Colonic mucosa (tissue), 4 donors: ENCODE results near the gene CD83. TPM values are rescaled to one million over a fixed set of nuclear protein-coding genes. Genes with fewer than 3 reads are reported as not detected.
"Not testable (repeated sequence)": the region's sequence is repeated elsewhere in the genome, so short reads cannot be mapped to it uniquely, and the experiment has no call there.

Experiments
- DNase-seq: peaks from one replicate; pipeline ENCODE4 v3.0.0-alpha.2; 2020
- H3K27ac ChIP-seq: fragments of 200-600 bp; one replicate; pipeline ENCODE4 v1.8.0; 2021
- H3K27me3 ChIP-seq: fragments of 200-600 bp; one replicate; pipeline ENCODE4 v1.8.0; 2021
- H3K36me3 ChIP-seq: fragments of 200-600 bp; one replicate; pipeline ENCODE4 v1.8.0; 2021
- H3K4me1 ChIP-seq: fragments of 200-600 bp; one replicate; pipeline ENCODE4 v1.8.0; 2021; ENCODE audit warnings: mild to moderate bottlenecking
- H3K4me3 ChIP-seq: fragments of 200-600 bp; one replicate; pipeline ENCODE4 v1.8.0; 2021
- H3K9ac ChIP-seq, 2 donors: one replicate each; pipeline ENCODE4 v1.7.0; 2013; ENCODE audit warnings: control low read depth in 2 of 2, low read depth in 2 of 2, low read length in 2 of 2
- H3K9me3 ChIP-seq: fragments of 200-600 bp; one replicate; pipeline ENCODE4 v1.8.0; 2021
- CTCF ChIP-seq: fragments of 200-600 bp; IDR thresholded peaks from one replicate; pipeline ENCODE4 v1.8.0; 2022; ENCODE audit warnings: antibody characterized with exemption, mild to moderate bottlenecking
- intact Hi-C: fragments of 100-400 bp; cut with DNase I; formaldehyde crosslinking; loops from one replicate; pipeline ENCODE4 v1.14.1; 2022
- total RNA-seq, 2 donors: library from RNA; stranded (reverse); fragmentation: NEBNext Ultra II Directional in 1 of 2; extraction: Animal tissue kit (Norgen Biotek cat#: 25700) in 1 of 2; gene quantifications; one replicate each; pipeline ENCODE4 v1.2.1, GENCODE V29; 2021
- donor health status: healthy.
- donor health status: DM: no; HTN: no; CAD: no.
- donor health status: DM: no; HTN: no; CAD: no.

Gene CD83
- 1 to 10 TPM; 2.8 TPM for total RNA-seq

- intact Hi-C loops: no loop called here
- Histone ChIP-seq H3K9me3 (no peaks in the 10 kb centered on the region), H3K4me1 (peaks cover 4% of the 10 kb centered on the region), H3K4me3 (peak within 1 kb of the TSS; percentile 55), H3K9ac (peak within 1 kb of the TSS; percentile 40 to 78), H3K27ac (no peak within 1 kb of the TSS), H3K27me3 (no peaks in the 10 kb centered on the region), H3K36me3 (no peaks in the 10 kb centered on the region)
- no peak for TF ChIP-seq CTCF
- peak; percentile 68 for DNase-seq
Measured at GRCh38 chr6:14117158-14118090, at the start of gene CD83. Gene CD83, plus strand, starts transcription at chr6:14117772. Its CDS starts 40 bp downstream, at chr6:14117812.

GRCh38 chr6:14068133-14068532 is 49.4 kb upstream of the CD83 start:
- Histone ChIP-seq H3K27me3 (no peaks in the 10 kb centered on the region), H3K36me3 (no peaks in the 10 kb centered on the region), H3K4me1 (no peaks in the 10 kb centered on the region), H3K9me3 (no peaks in the 10 kb centered on the region), H3K4me3 (no peak overlapping the region), H3K27ac (no peak overlapping the region), H3K9ac (no peak overlapping the region)
- no peak for TF ChIP-seq CTCF
- intact Hi-C loops: loop anchor here (5.0 to 10.0 kb wide), 2 partner anchors 156 to 733 kb away; no protein-coding TSS in a partner anchor
- DNase-seq: no peak

GRCh38 chr6:14068623-14069022 is 48.9 kb upstream of the CD83 start:
- H3K9me3 ChIP-seq: no peaks in the 10 kb centered on the region
- no peak overlapping the region for H3K4me3 ChIP-seq
- intact Hi-C loops: loop anchor here (5.0 to 10.0 kb wide), 2 partner anchors 156 to 734 kb away; no protein-coding TSS in a partner anchor
- no peak for DNase-seq
- H3K27me3 ChIP-seq: no peaks in the 10 kb centered on the region
- TF ChIP-seq CTCF: no peak
- no peaks in the 10 kb centered on the region for H3K36me3 ChIP-seq
- H3K4me1 ChIP-seq: no peaks in the 10 kb centered on the region
- H3K9ac ChIP-seq: no peak overlapping the region
- H3K27ac ChIP-seq: no peak overlapping the region

GRCh38 chr6:14070457-14070856 is 47.1 kb upstream of the CD83 start:
- Histone ChIP-seq H3K9ac (no peak overlapping the region), H3K4me1 (no peaks in the 10 kb centered on the region), H3K27ac (no peak overlapping the region), H3K4me3 (no peak overlapping the region), H3K27me3 (no peaks in the 10 kb centered on the region), H3K36me3 (no peaks in the 10 kb centered on the region), H3K9me3 (no peaks in the 10 kb centered on the region)
- TF ChIP-seq CTCF: no peak
- intact Hi-C loops: no loop called here
- DNase-seq: no peak

GRCh38 chr6:14072084-14072483 is 45.5 kb upstream of the CD83 start:
- no peak for DNase-seq
- Histone ChIP-seq H3K9me3 (no peaks in the 10 kb centered on the region), H3K4me1 (no peaks in the 10 kb centered on the region), H3K27ac (no peak overlapping the region), H3K4me3 (no peak overlapping the region), H3K36me3 (no peaks in the 10 kb centered on the region), H3K9ac (no peak overlapping the region), H3K27me3 (no peaks in the 10 kb centered on the region)
- TF ChIP-seq CTCF: no peak
- intact Hi-C loops: no loop called here

- H3K36me3 ChIP-seq, DNase-seq, H3K4me3 ChIP-seq, intact Hi-C loops, H3K9me3 ChIP-seq, H3K27me3 ChIP-seq, H3K9ac ChIP-seq, H3K4me1 ChIP-seq, H3K27ac ChIP-seq: not testable (repeated sequence)
Measured at GRCh38 chr6:14073561-14074354, 43.8 kb upstream of the CD83 start.
